DOHH2 (cell line): ENCODE data around the gene HIPK2.

Experiments
- EZH2phosphoT487 ChIP-seq: fragments of 200-600 bp; sonication (generic); IDR thresholded peaks from 2 replicates; pipeline ENCODE4 v1.6.1; 2017; ENCODE audit warnings: borderline replicate concordance, mild to moderate bottlenecking, antibody characterized with exemption, low read length, moderate library complexity, mixed read lengths
- TF ChIP-seq, protein P1 (sequence below): fragments of 200-600 bp; sonication (generic); IDR thresholded peaks from one replicate; pipeline ENCODE4 v1.5.1; 2014; ENCODE audit warnings: antibody characterized with exemption, mild to moderate bottlenecking, low read depth, low read length; ENCODE audit not compliant: poor library complexity, severe bottlenecking

GRCh38 chr7:139626817-139627216, 151.0 kb downstream of the HIPK2 start:
- TF ChIP-seq, protein P1, sequence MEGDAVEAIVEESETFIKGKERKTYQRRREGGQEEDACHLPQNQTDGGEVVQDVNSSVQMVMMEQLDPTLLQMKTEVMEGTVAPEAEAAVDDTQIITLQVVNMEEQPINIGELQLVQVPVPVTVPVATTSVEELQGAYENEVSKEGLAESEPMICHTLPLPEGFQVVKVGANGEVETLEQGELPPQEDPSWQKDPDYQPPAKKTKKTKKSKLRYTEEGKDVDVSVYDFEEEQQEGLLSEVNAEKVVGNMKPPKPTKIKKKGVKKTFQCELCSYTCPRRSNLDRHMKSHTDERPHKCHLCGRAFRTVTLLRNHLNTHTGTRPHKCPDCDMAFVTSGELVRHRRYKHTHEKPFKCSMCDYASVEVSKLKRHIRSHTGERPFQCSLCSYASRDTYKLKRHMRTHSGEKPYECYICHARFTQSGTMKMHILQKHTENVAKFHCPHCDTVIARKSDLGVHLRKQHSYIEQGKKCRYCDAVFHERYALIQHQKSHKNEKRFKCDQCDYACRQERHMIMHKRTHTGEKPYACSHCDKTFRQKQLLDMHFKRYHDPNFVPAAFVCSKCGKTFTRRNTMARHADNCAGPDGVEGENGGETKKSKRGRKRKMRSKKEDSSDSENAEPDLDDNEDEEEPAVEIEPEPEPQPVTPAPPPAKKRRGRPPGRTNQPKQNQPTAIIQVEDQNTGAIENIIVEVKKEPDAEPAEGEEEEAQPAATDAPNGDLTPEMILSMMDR: no peak
- no peak for TF ChIP-seq EZH2phosphoT487
